NCI-H2029 (cell line): ENCODE data around the gene NT5DC3.
A peak's percentile ranks its signal among the peaks of the same experiment; 100 is the strongest.

Source experiments
- DNase-seq: peaks from one replicate; lab custom pipeline; 2025; lab: John Stamatoyannopoulos, UW

Gene NT5DC3

DNA sequence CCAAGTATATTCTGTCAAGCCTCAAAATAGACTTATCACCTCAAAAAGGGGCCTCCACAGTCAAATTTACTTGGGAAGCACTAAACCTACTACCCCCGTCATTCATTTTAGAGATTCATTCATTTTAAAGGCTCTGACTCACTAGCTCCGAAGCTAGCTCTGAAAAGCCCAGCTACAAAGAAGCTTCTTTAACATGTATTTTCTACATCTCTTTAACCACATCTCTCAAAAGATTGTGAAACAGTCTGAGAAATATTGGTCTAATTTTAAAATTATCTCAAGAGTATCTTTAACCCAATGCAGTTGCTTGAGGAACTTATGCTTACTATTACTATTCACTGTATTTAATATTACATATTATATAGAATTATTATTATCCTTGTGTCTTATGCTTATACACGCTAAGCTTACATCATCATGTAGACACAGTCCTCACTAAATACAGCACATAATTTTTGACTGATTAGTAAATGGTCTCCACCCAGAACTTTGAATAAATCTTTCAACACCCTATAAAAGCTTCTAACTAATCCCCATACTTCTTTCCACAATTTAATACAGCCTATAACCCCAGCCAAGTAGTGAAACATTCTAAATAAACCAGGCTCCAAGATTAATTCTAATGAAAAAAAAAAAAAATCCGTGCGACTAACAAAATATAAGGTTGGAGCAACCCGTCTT, 7.8 kb downstream of the NT5DC3 start:
- DNase-seq, result no peak

GRCh38 chr12:103832048-103832997, 8.7 kb downstream of the NT5DC3 start:
- no peak for DNase-seq

- DNase-seq, result no peak
These were observed 10.2 kb downstream of the NT5DC3 start for GRCh38 chr12:103830730-103831320.

- no peak for DNase-seq
These were observed 10.9 kb downstream of the NT5DC3 start for GRCh38 chr12:103830025-103830725.

- no peak for DNase-seq
These were observed 11.9 kb downstream of the NT5DC3 start for GRCh38 chr12:103829092-103829491.

GRCh38 chr12:103827911-103828391, 13.1 kb downstream of the NT5DC3 start:
- DNase-seq, result no peak

DNA sequence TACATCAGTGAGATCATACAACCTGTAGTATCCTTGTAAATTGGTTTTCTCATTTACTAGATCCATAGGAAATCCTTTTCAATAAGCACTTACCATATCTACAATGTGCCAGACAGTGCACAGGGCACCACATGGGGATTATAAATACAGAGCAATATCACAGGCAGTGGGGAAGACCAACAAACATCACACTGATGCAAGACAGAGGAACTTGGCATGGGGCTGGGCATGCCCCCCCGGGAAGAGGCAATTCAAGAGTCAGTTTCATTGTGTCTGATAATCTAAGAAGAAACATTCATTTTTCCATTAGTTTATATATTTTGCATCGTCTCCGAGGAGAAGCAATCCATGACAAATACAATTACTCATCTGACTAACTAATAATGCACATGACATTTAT, 16.2 kb downstream of the NT5DC3 start:
- DNase-seq, result no peak

DNA sequence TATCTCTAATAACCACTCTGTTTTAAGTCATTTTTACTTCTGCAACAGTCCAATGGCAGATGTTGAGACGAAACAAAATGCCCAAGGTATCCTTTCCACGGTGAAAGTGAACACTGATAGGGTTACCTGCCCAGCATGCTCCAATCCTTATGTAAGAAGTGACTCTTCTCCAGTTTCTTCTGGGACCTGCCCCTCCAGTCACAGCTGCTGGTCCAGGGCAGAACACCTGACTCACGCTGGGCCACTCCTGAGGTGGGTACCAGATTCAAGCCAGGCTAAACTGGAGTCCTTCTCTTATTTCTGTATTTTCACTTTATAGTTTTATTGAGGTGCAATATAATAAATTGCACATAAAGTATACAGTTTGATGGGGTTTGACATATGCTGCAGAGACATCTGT, 16.7 kb downstream of the NT5DC3 start:
- no peak for DNase-seq

DNA sequence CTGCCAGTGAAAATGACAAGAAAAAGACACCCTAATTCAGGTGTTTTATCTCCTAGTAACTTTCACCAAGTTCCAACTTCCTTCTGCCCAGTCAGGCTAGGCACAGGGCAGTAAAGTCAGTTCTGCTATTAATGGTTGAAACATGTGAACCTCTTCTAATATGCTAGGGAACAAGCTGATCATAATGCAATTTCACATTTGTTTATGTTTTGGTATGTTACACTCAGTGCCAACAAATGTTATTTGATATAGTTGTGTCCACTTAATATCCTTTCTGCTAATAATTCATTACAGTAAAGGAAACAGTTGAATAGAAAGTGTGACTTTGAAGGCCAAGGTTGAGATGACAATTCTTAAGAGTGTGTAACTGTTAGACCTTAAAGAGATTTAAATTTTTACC, 17.2 kb downstream of the NT5DC3 start:
- DNase-seq, result no peak

- DNase-seq, result no peak
These were observed 19.3 kb downstream of the NT5DC3 start for GRCh38 chr12:103821773-103822172.

GRCh38 chr12:103820881-103821489, 20.0 kb downstream of the NT5DC3 start:
- no peak for DNase-seq

GRCh38 chr12:103820361-103820760, 20.7 kb downstream of the NT5DC3 start:
- DNase-seq, result no peak

DNA sequence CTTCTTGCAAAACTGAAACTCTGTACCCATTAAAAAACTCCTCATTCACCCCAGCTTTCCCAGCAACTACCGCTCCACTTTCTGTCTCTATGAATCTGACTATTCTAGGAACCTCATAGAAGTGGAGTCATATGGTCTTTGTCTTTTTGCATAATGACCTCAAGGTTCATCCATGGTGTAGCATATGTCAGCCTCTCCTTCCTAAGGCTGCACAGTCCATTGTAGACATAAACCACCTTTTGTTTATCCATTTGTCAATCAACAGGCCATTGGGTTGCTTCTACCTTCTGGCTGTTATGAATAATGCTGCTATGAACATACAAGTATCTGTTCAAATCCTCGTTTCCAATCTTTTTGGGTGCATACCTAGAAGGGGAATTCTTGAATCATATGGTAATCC, 21.1 kb downstream of the NT5DC3 start:
- no peak for DNase-seq

DNA sequence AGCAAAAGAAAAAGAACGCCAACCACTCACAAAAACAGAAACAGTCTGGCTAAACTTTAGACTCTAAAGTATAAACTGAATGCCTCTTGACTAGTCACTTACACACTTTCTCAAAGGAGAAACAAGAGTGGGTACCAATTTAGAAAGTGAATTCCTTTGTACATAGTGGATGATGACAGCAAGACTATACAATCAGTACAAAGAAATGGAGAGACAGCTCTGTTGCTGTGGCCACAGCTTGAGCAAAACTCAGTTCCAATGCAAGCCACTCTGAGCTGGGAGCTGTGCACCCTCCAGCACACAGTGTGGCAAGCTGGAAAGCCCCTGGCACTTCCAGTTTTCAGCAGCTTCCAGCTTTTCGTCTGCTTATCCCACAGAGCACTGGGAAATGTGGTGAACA, 21.7 kb downstream of the NT5DC3 start:
- no peak for DNase-seq

GRCh38 chr12:103817791-103818190, 23.2 kb downstream of the NT5DC3 start:
- DNase-seq, result no peak

GRCh38 chr12:103816663-103817062, 24.4 kb downstream of the NT5DC3 start:
- DNase-seq, result no peak

GRCh38 chr12:103814436-103814835, 26.6 kb downstream of the NT5DC3 start:
- no peak for DNase-seq

DNA sequence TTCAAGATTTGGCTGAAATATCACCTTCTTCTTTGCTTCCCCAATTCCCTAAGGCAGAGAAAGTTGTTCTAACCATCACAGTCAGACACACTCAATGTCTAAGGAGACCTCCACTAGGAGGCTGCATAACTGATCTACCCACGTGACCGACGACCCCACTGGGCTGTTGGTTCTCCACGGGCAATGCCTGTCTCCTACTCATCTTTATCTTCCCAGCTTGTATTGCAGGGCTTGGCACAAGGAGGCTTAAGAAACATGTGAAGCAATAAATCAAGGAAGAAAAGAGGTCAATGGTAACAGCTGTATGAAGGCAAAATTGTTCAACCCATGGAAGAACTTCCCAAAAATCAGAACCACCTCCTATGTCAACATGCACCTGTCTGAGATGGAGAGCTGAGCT, 27.1 kb downstream of the NT5DC3 start:
- DNase-seq, result no peak

- DNase-seq, result no peak
These were observed 27.6 kb downstream of the NT5DC3 start for GRCh38 chr12:103813426-103813825.

- DNase-seq, result no peak
These were observed 28.2 kb downstream of the NT5DC3 start for GRCh38 chr12:103812789-103813188.

DNA sequence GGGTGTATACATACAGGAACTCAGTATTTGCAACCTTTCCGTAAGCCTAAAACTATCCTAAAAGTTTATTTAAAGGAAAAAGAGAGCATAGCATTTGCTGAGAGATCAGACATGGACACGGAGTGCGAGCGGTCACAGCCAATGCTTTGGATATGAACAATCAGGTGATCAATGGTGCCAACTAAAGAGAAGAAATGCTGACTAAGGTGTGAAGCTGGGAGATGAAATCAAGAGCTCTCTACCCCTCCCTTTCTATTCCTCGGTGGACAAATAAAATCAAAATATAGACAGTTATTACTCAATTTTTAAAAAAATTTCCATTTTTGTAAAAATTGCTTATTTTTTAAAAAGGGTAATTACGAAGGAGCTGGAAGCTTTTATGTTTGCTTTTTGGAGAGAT, 29.2 kb downstream of the NT5DC3 start:
- no peak for DNase-seq

DNA sequence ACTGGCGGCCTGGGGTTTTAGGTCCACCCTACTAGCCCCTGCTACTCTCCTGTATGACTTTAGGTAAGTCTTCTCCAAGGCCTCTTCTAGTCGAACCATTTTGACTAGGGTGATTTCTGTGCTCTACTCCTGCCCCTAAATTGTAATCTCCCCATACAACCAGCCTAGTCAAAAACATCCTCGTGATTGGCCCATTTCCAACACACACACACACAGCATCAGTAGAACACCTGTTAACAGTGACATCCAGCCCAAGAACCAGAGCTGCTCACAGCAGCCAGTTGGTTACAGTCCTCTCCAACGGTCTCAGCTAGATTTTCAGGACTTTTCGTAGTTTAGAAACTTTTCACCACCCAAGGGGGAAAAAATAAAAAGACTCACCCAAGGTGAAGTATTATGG, 30.9 kb downstream of the NT5DC3 start:
- DNase-seq, result peak; percentile 27
